IPS DF 4.7 (cell line): ENCODE data around the gene STX8.

Source experiments
- DNase-seq: peaks from one replicate; pipeline ENCODE4 v3.0.0-alpha.2; 2013; ENCODE audit warnings: low spot score; ENCODE audit errors: extremely low read depth

STX8 gene

GRCh38 chr17:9229160-9229825, 346.3 kb downstream of the STX8 start:
- DNase-seq, result no peak

DNA sequence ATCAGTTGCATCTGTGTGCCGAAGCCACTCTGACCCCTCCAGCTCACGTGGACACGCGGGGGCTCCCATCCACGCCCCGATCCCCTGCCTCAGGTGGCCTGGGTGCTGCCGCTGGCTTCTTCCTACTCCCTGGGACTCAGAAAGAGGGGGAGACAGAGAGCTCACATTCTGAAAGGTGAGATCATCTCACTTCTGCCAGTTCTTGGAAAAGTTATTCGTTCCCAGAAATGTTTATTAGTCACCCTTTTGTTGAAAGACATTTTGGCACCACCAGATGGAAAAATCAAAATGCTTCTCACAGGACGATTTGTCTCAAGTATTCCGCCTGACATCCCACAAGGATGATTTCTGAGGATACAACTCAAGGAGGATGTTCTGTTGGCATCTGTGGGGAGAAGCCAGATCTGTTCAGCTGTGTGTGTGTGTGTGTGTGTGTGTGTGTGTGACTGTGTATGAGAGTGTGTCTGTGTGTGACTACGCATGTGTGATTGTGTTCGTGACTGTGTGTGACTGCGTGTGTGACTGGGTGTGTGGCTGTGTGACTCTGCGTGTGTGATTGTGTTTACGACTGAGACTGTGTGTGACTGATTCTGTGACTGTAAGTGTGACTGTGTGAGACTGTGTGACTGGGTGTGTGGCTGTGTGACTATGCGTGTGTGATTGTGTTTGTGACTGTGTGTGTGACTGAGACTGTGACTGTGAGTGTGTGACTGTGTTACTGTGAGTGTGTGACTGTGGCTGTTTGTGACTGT, 347.0 kb downstream of the STX8 start:
- DNase-seq, result no peak

DNA sequence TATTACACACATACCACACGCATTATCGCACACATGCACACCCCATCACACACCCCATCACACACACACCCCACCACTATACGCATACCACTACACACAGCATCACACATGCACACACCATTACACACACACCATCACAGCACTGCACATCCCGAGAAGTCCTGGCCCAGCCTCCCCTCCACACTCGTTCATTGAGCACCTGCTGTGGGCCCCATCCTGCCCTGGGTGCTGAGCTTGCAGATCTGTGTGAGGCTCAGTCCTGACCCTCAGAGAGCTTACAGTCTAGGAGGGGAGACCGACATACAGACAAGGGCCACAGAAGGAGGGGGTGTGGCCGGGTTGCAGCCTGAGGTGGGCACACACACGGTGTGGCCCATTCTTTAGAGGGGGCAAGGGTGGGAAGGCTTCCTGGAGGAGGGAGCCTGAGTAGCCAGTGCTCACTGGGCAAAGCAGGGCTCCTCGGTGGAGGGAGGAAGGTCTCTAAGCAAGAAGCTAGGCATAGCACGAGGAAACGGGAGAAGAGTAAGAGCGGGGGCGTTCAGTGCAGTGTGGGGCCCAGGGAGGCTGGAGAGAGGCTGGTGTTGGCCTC, 347.7 kb downstream of the STX8 start:
- no peak for DNase-seq

GRCh38 chr17:9226794-9227135, 348.9 kb downstream of the STX8 start:
- no peak for DNase-seq

DNA sequence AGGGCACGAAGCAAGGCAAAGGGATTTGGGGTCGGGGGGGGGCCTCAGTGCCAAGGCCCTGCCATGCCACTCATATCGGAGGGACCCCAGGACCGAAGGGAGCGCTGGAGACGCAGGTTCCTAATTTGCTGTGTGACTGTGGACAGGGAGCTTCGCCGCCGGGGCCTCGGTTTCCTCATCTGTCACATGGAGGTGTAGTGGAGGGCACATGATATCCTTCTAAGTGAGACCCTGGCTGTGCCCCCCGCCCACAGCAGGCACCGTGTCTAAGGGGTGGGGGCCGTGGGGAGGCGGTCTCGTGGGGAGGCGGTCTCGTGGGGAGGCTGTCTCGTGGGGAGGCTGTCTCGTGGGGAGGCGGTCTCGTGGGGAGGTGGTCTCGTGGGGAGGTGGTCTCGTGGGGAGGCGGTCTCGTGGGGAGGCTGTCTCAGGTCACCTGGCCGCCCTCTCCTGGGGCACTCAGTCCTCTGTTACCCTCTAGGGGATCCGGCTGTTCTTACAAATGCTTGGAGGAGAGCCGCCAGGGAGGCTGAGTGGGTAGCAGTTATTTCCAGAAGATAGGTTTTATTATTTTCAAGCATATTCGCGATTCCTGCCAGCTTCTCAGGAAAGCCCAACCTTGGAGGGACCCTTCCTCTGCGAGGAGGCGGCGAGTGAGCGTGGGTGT, 349.4 kb downstream of the STX8 start:
- DNase-seq, result no peak

GRCh38 chr17:9225305-9226101, 350.1 kb downstream of the STX8 start:
- DNase-seq, result no peak

DNA sequence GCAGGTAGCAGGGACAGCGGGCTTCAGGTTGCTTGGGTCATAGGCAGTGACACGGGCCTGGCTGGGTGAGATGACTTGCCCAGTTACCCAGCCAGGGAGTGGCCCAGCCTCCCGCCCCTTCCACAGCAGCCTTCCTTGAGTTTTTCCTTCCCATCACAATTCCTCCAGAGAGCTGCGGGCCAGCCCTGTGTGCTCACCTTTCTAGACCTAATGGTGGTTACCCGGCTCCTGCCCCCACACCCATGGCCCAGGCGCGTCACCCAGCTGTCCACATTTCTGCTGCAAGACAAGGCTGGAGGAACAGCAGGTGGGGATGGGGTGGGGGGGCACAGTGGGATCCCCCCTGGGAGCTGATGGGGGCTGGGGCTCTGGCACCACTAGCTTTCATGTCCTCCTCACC, 351.1 kb downstream of the STX8 start:
- no peak for DNase-seq

DNA sequence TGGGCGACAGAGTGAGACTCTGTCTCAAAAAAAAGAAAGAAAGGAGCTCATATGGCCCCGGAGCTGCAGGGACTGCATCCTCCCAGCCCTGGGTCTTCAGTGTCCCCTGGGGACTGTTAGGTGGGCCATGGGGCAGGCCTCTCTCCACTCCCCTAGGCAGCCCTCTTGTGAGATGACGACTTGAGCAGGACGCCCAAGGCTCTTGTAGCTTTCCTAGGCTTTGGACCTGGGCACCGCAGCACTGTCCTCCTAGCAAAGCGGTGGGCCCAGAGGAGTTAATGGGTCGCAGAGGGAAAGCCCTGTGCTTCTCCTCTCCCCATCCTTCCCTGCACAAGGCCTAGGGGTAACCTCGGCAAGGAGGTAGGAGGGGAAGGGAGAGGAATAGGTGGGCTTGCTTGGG, 352.1 kb downstream of the STX8 start:
- DNase-seq, result no peak

DNA sequence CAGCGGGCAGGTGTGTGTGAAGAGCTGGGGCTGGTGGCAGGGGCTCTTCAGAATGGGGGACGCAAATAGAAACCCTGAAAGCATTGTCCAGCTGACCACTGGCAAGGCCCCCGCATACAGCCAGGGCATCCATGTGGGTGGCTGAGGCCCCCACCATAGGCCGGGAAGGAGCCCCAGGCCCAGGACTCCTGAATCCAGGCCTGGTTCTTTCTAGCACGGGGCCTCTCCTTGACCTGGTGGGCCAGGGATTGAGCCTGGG, 353.8 kb downstream of the STX8 start:
- no peak for DNase-seq

DNA sequence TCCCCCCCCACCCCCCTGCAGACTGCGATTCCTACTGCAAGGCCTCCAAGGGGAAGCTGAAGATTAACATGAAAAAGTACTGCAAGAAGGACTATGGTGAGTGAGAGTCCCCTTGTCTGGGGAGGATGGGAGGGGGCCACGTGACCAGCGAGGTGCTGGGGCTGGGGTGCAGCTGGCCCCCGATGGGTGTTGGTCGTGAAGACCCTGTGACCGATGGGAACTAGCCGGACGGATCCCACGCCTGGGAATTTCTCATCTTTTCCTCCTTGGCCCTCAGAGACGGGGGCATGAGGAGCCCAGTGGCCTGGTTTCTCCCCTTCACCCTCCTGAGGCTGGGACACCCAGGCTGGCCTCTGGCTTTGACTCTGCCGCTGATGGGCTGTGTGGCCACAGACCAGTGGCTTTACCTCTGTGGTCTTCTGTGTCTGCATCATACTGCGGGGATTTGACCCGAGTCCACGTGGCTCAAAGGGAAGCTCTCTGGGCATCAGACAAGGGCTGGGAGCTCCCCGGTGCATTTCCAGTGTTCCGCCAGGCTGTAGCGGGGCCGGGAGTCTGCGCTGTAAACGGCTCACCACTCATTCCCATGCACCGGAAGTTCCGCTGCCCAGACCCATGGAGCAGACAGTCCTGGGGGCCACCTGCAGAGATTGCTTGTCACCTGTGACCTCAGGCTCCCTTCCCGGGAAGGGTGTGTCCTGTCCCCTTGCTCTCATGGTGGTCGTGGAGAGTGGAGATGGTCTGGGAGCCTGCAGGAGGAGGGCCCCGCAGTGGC, 354.3 kb downstream of the STX8 start:
- no peak for DNase-seq

DNA sequence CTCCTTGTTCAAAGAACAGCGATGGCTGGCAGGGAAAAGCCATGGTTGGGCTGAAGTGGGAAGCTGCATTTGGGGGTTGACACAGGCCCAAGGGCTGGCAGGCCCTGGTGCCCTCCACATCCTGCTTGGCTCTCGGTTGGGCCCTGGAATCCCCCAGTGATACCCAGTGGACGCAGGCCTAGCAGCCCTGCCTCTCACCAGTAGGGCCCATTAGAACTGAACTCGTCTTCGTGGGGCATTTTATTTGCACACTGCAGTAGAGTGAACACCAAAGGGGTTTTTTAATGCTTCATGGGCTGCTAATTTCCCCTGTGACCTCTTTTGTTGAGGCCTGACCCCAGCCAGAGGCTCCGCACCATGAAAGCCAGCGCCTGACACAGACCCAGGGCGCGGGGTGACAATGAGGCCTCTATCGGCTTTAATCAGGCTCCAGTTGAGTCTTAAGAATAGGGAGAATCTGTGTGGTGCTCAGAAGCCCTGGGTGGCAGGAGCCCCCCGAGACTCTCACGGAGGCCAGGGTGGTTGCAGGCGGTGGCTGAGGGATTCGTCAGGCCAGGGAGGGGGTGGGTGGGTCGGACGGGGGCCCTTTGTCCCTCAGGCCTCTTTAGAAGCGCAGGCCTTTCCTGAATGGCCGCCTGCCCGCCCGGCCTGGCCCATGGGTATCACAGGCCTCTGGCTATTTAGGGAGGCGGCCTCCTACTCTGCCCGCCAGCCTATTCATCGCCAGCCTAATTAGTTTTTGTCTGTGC, 355.0 kb downstream of the STX8 start:
- no peak for DNase-seq

GRCh38 chr17:9219631-9220397, 355.8 kb downstream of the STX8 start:
- DNase-seq, result no peak

DNA sequence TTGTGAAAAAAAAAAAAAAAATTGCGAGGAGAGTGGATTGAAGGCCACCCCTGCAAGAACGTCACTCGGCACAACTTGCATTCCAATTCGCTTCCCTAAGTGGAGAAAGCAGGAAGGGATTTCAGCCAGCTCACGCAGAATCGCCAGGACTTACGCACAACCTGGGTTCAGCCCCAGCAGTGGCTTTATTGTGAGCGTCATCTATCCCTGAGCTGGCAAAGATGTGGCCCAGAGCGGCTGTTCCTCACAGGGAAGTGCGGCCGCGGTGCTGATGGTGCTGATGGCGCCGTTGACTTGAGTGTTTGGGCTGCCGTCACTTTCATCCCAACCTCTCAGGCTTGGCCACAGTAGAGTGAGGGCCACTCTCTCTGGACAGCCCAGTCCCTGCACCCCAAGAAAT, 356.7 kb downstream of the STX8 start:
- no peak for DNase-seq

GRCh38 chr17:9218064-9218635, 357.5 kb downstream of the STX8 start:
- no peak for DNase-seq

GRCh38 chr17:9217151-9218056, 358.2 kb downstream of the STX8 start:
- DNase-seq, result no peak

GRCh38 chr17:9215465-9215864, 360.2 kb downstream of the STX8 start:
- no peak for DNase-seq

DNA sequence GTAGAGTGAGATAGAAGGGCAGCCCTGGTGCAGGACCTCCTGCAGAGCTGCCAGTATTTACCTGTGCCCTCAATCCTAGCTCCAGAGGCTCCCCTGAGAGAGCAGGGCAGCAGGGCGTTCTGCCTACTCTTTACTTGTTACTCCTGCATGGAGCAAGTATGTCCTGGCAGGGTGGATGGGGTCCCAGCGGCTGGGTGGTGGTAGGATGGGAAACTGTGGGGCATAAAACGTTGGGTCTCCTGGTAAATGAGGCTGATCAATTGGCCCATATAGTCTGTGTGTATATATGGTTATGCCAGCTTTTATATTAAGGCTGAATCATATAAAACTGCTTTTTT, 362.3 kb downstream of the STX8 start:
- DNase-seq, result no peak
